Measurements from ENCODE around the gene STEAP3. TPM values are rescaled to one million over a fixed set of nuclear protein-coding genes. Genes with fewer than 3 reads are reported as not detected.

The STEAP3 gene
- total RNA-seq, 4 donors from 2014 or later, result 10.1 to 21.7 (median 10.6) TPM

DNA sequence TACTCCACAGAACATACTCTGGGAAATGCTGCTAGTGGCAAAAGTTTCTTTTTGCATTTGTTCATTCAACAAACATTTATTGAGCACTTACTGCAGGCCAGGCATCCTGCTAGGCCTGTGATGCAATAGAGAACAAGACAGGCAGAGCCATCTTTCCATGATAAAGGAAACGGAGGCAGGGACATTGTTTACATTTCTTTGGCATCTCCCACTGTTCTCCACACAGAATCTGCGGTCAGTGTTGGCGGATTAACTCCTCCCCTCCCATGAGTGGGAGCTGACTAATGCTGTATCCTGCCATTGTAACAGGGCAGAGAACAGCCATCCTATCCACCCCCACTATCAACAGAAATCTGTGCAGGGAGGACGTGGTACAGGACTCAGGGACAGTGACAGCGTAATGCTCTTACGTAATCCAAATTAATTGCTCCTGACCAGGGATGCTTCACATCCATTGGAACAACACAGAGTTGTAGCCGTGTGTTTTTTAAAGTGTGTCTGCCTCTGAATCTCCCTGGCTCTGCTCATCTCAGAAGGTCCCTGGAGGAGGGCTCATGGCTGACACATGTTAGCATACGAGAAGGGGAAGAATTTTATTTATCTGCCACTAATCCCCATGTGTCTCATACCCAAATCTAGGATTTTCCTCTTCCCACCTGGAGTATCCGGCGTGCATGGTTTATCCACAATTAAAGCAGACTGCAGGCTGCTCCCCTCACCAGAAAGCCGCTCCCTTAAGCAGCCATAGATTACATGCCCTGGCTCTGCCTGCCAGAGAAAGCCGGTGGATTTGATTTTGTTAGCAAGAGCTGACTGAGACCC lies 32.3 kb downstream of the STEAP3 start:
- TF ChIP-seq POLR2A (IDR thresholded peaks at IDR 0.05), result no peak
- TF ChIP-seq, protein P1, sequence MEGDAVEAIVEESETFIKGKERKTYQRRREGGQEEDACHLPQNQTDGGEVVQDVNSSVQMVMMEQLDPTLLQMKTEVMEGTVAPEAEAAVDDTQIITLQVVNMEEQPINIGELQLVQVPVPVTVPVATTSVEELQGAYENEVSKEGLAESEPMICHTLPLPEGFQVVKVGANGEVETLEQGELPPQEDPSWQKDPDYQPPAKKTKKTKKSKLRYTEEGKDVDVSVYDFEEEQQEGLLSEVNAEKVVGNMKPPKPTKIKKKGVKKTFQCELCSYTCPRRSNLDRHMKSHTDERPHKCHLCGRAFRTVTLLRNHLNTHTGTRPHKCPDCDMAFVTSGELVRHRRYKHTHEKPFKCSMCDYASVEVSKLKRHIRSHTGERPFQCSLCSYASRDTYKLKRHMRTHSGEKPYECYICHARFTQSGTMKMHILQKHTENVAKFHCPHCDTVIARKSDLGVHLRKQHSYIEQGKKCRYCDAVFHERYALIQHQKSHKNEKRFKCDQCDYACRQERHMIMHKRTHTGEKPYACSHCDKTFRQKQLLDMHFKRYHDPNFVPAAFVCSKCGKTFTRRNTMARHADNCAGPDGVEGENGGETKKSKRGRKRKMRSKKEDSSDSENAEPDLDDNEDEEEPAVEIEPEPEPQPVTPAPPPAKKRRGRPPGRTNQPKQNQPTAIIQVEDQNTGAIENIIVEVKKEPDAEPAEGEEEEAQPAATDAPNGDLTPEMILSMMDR (IDR thresholded peaks at IDR 0.05 in 4 of 5, conservative IDR thresholded peaks at IDR 0.05 in 1 of 5), result no peak
- no peak overlapping the region for H3K4me3 ChIP-seq
- no peak for DNase-seq
- intact Hi-C loops (cut with DNase I; ENCODE audit: low total_unique reads) (no loop called here), in situ Hi-C loops (cut with MboI; ENCODE audit: low sequenced_read_pairs in 4 of 4) (no loop called here)
- no peaks in the 10 kb centered on the region for H3K9me3 ChIP-seq
- no peaks in the 10 kb centered on the region for H3K27me3 ChIP-seq
- H3K4me1 ChIP-seq, result peaks cover 20 to 22% of the 10 kb centered on the region in 2 donors
- H3K36me3 ChIP-seq, result peaks cover 0 to 12% of the 10 kb centered on the region in 2 donors
- no peak overlapping the region for H3K27ac ChIP-seq
- ATAC-seq, result no peak

DNA sequence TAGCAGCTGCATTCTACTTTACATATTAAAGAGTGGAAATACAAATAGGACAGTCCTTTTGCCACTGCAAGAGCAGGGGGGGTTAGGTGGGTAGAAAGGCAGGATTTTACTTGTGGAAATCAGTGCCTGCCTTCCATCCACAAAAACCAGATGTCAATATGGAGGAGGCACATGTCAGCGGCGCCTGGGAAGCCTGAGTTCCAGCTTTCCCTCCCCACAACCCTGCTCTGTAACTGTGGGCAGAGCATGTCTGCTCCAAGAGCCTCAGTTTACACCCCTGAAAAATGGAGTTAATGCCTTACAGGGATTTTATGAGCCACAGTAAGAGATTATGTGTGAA lies 32.9 kb downstream of the STEAP3 start:
- no peak overlapping the region for H3K27ac ChIP-seq
- H3K27me3 ChIP-seq, result no peaks in the 10 kb centered on the region
- peaks cover 14 to 16% of the 10 kb centered on the region in 2 donors for H3K4me1 ChIP-seq
- in situ Hi-C loops (cut with MboI; ENCODE audit: low sequenced_read_pairs in 4 of 4) (no loop called here), intact Hi-C loops (cut with DNase I; ENCODE audit: low total_unique reads) (no loop called here)
- H3K9me3 ChIP-seq, result no peaks in the 10 kb centered on the region
- ATAC-seq, result no peak
- no peak overlapping the region for H3K4me3 ChIP-seq
- TF ChIP-seq, protein P1 (IDR thresholded peaks at IDR 0.05 in 4 of 5, conservative IDR thresholded peaks at IDR 0.05 in 1 of 5), result no peak
- TF ChIP-seq POLR2A (IDR thresholded peaks at IDR 0.05), result no peak
- H3K36me3 ChIP-seq, result peaks cover 0 to 12% of the 10 kb centered on the region in 2 donors
- DNase-seq, result no peak

DNA sequence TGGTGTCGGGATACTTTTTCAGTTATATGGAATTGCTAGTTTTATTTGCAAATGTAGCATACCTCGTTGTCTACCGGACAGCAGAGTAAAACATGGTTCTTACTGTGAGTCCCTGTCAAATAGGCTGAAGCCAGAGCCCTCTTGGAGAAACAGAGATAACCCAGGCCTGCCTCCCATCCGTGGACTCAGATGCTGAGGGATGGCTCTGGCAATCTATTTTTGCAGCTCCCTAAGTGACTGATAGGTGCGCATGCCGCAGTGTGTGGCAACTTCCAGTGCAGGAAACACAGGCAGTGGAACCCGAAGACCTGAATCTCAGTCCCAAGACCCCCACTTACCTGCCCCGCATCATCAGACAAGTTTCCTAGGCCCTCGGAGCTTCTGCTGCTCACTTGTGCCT lies 33.6 kb downstream of the STEAP3 start:
- H3K9me3 ChIP-seq, result no peaks in the 10 kb centered on the region
- intact Hi-C loops (cut with DNase I; ENCODE audit: low total_unique reads), result no loop called here
- ATAC-seq, result no peak
- peaks cover 9 to 10% of the 10 kb centered on the region in 2 donors for H3K4me1 ChIP-seq
- no peaks in the 10 kb centered on the region for H3K27me3 ChIP-seq
- peaks cover 0 to 12% of the 10 kb centered on the region in 2 donors for H3K36me3 ChIP-seq
- no peak overlapping the region for H3K27ac ChIP-seq
- no peak overlapping the region for H3K4me3 ChIP-seq
- in situ Hi-C loops (cut with MboI; ENCODE audit: low sequenced_read_pairs in 4 of 4), result no loop called here
- no peak for TF ChIP-seq POLR2A (IDR thresholded peaks at IDR 0.05)
- TF ChIP-seq, protein P1 (IDR thresholded peaks at IDR 0.05 in 4 of 5, conservative IDR thresholded peaks at IDR 0.05 in 1 of 5), result no peak
- DNase-seq, result no peak

DNA sequence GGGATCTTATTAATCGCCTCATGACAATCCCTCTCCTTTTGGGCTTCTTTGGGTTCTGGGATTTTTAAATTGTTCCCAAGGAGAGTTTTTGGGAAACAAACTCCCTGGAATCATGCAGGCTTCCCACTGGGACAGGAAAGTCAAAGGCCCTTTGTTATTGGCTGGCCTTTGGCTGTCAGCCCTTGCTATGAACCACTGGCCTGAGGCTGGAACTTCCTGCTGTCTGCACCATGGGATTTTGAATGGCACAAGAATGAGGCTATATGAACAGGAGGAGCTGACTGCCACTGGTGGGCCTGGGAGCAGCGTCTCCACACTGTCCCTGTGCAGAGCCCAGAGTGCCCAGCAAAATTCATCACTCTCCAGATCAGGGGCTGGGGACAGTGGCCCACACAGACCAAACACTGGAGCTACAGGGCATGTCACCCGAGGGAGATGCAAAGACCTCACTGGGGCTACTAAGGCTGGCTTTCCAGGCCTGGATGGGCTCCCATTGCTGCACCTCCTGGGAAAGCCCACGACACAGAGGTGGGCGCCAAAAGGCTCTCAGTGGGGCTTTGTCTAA lies 35.7 kb downstream of the STEAP3 start:
- intact Hi-C loops (cut with DNase I; ENCODE audit: low total_unique reads) (no loop called here), in situ Hi-C loops (cut with MboI; ENCODE audit: low sequenced_read_pairs in 4 of 4) (no loop called here)
- TF ChIP-seq, protein P1 (IDR thresholded peaks at IDR 0.05 in 4 of 5, conservative IDR thresholded peaks at IDR 0.05 in 1 of 5), result no peak
- no peak for TF ChIP-seq POLR2A (IDR thresholded peaks at IDR 0.05)
- DNase-seq (no peak), ATAC-seq (no peak)
- Histone ChIP-seq H3K4me1 (peaks cover under 1 to 3% of the 10 kb centered on the region in 2 donors), H3K9me3 (no peaks in the 10 kb centered on the region), H3K36me3 (peaks cover 0 to 20% of the 10 kb centered on the region in 2 donors), H3K4me3 (no peak overlapping the region), H3K27me3 (no peaks in the 10 kb centered on the region), H3K27ac (no peak overlapping the region)
